Daoy (cell line): Measurements from ENCODE around the gene SHISA4. TPM values are rescaled to one million over a fixed set of nuclear protein-coding genes. Genes with fewer than 3 reads are reported as not detected.
"Not testable (repeated sequence)": the region's sequence is repeated elsewhere in the genome, so short reads cannot be mapped to it uniquely, and the experiment has no call there.

Source experiments
- DNase-seq: peaks from one replicate; pipeline ENCODE4 v3.0.0-alpha.2; 2015; ENCODE audit warnings: low read depth
- total RNA-seq: library from RNA; depleted of rRNA; stranded (reverse); fragments of >200 nt; shearing (Covaris generic); gene quantifications from 2 replicates; pipeline ENCODE4 v1.2.3, GENCODE V29; 2014; rRNA removed

The SHISA4 gene, protein sequence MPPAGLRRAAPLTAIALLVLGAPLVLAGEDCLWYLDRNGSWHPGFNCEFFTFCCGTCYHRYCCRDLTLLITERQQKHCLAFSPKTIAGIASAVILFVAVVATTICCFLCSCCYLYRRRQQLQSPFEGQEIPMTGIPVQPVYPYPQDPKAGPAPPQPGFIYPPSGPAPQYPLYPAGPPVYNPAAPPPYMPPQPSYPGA
- 16.5 and 22.1 TPM in 2 replicates for total RNA-seq

- DNase-seq, result peak; percentile 78
Observed at GRCh38 chr1:201888282-201889089, at the start of gene SHISA4. Gene SHISA4 (plus strand): TSS chr1:201888898. CDS start chr1:201888995, 97 bp downstream.

DNA sequence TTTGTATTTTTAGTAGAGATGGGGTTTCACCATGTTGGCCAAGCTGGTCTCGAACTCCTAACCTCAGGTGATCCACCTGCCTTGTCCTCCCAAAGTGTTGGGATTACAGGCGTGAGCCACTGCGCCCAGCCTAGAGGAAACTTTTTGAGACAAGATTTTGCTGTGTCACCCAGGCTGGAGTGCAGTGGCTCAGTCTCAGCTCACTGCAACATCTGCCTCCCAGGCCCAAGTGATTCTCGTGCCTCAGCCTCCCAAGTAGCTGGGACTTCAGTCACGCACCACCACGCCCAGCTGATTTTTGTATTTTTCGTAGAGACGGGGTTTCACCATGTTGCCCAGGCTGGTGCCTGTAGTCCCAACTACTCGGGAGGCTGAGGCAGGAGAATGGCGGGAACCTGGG lies 49.6 kb upstream of the SHISA4 start:
- DNase-seq, result not testable (repeated sequence)

DNA sequence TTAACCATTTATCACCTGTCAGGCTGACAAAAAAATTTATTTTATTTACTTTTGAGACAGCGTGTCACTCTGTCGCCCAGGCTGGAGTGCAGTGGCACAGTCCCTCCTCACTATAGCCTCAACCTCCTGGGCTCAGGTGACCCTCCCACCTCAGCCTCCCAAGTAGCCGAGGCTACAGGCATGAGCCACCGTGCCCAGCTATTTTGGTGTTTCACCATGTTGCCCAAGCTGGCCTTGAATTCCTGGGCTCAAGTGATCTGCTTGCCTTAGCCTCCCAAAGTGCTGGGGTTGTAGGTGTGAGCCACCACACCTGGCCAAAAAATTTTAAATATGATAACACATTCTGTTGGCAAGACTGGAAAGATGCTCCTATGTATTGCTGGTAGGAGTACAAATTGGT lies 48.6 kb upstream of the SHISA4 start:
- DNase-seq, result no peak

- DNase-seq, result no peak
Observed at GRCh38 chr1:201840490-201840889, 48.2 kb upstream of the SHISA4 start.

- no peak for DNase-seq
Observed at GRCh38 chr1:201841265-201841912, 47.3 kb upstream of the SHISA4 start.

GRCh38 chr1:201842472-201843027 lies 46.1 kb upstream of the SHISA4 start:
- DNase-seq, result no peak

GRCh38 chr1:201845331-201846083 lies 43.2 kb upstream of the SHISA4 start:
- no peak for DNase-seq

- no peak for DNase-seq
Observed at GRCh38 chr1:201847150-201847549, 41.5 kb upstream of the SHISA4 start.

- DNase-seq, result no peak
Observed at GRCh38 chr1:201848230-201848629, 40.5 kb upstream of the SHISA4 start.

DNA sequence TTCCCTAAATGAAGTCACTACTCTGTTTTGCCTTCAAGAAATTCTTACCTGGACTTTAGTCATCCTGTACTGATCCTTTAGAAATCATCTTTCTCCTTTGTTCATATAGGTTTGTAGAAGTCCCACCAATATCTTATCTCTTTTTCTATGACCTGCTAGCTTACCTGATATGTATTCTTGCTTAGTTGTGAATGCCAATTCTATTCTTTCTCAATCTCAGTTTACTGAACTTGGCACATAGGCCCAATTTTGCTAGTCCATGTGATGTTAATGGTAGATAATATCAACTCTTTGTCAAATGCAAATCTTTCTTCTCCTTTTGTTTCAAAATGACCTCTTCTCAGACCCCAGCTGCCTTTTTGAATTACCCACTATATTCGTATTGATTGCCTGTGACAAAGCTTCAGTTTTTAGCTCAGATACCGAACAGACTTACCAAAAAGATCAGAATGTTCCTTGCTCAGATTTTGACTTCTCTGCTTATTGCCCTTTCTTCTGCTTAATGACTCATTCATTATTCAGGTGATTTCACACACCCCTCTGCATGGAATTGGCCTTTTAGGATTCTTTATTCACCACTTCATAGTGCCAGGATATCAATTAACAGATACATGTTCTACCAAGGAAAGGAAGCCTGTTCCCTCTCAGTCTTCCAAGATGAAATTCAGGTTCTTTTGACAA lies 39.2 kb upstream of the SHISA4 start:
- DNase-seq, result no peak

- peak; percentile 88 for DNase-seq
Observed at GRCh38 chr1:201850053-201850397, 38.7 kb upstream of the SHISA4 start.

- DNase-seq, result no peak
Observed at GRCh38 chr1:201851949-201852348, 36.7 kb upstream of the SHISA4 start.

GRCh38 chr1:201856722-201857121 lies 32.0 kb upstream of the SHISA4 start:
- DNase-seq, result not testable (repeated sequence)

GRCh38 chr1:201859424-201859823 lies 29.3 kb upstream of the SHISA4 start:
- no peak for DNase-seq

- DNase-seq, result no peak
Observed at GRCh38 chr1:201861448-201861847, 27.2 kb upstream of the SHISA4 start.

DNA sequence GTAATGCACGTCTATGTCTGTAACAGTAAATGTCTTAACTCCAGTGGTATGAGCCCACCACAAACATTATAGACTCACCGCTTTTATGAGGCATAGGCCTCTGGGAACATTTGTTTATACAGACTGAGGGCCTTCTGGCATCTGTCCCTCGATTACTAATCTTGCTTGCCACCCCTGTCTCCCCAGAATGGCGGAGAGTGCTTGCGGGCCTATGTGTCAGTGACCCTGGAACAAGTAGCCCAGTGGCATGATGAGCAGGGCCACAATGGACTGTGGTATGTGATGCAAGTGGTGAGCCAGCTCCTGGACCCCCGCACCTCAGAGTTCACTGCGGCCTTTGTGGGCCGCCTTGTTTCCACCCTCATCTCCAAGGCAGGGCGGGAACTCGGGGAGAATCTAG lies 18.3 kb upstream of the SHISA4 start:
- DNase-seq, result peak; percentile 27

DNA sequence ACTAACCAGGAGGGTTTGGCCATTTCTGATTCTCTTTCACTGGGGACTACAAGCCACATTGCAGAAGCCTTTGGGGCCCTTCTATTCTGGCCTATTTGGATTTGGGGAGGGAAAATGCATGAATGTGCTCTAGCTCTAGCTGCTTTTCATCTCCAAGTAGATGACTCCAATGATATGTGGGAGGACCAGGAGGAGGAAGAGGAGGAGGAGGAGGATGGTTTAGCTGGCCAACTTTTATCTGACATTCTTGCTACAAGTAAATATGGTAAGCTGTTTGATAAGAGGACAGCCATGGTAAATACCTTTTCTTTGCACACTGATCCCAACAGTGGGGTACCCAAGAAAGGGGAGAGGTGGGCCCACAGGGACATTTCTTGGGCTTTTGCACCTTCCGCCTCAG lies 14.0 kb upstream of the SHISA4 start:
- DNase-seq, result no peak

GRCh38 chr1:201876148-201876818 lies 12.4 kb upstream of the SHISA4 start:
- no peak for DNase-seq

- peak; percentile 51 for DNase-seq
Observed at GRCh38 chr1:201877877-201878401, 10.8 kb upstream of the SHISA4 start.

GRCh38 chr1:201880928-201881571 lies 7.6 kb upstream of the SHISA4 start:
- DNase-seq, result no peak
